ENCODE results near the gene DYNLT1. TPM values are rescaled to one million over a fixed set of nuclear protein-coding genes. Genes with fewer than 3 reads are reported as not detected.

The DYNLT1 gene
- total RNA-seq, 1 experiment from 2014 or later = 105 TPM

DNA sequence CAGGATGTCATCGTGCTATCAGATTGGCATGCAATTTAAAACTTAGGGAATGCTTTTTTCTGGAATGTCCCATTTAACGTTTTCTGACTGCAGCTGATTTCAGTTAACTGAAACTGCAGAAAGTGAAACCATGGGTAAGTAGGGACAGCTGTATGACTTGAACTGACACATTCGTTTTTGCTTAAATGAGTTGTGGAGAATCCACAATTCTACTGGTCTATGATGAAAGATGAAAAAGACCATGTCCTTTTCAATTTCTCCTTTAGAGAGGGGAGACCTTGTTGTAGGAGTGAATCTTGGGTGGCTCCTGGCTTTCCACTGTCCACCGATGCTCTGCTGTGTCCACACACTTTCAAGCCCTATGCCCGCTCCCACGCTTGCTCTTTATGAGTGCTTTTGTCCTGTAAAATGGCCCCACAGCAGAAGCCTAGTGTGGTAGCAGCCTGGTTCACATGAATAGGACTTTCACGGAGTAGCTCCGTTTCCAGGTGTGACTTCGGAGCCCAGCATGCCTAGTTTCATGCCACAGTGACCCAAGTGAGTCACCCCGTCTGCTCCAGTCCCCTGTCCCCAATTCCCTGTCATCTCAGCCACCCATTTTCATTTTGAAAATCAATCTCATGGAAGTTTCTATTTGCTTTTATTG, 21.9 kb downstream of the DYNLT1 start:
- peaks cover 5% of the 10 kb centered on the region in 2 experiments for H3K4me1 Mint-ChIP-seq
- Histone ChIP-seq H2BK20ac (ENCODE audit: low read depth, low read length, poor library complexity, severe bottlenecking) (no peak overlapping the region), H3K9ac (ENCODE audit: extremely low read depth, insufficient read length, low read length) (no peak overlapping the region), H3T11ph (ENCODE audit: low read length) (no peak overlapping the region), H2BK120ac (ENCODE audit: low read depth, low read length, poor library complexity, severe bottlenecking) (no peak overlapping the region), H2BK12ac (ENCODE audit: insufficient read length, low read depth, low read length) (no peak overlapping the region), H3K56ac (ENCODE audit: insufficient read length, low read depth, low read length) (no peak overlapping the region), H2AFZ (ENCODE audit: low read length) (no peak overlapping the region), H3K23me2 (ENCODE audit: insufficient read length, low read depth, low read length, poor library complexity, severe bottlenecking) (no peaks in the 10 kb centered on the region), H2BK15ac (ENCODE audit: low read depth, low read length) (no peak overlapping the region), H2BK5ac (ENCODE audit: insufficient read length, low read length) (no peak overlapping the region), H4K8ac (replicated peaks; ENCODE audit: insufficient read length, low read depth, low read length) (no peak overlapping the region), H3K79me2 (ENCODE audit: insufficient read depth, low read length) (no peaks in the 10 kb centered on the region), H3K4ac (ENCODE audit: low read depth, low read length) (no peak overlapping the region), H3K27ac (ENCODE audit: insufficient read length, low read depth, low read length) (no peak overlapping the region), H3K27me3 (ENCODE audit: insufficient read depth, low read length) (no peaks in the 10 kb centered on the region), H4K91ac (ENCODE audit: insufficient read length, low read depth, low read length) (no peak overlapping the region), H3K14ac (ENCODE audit: insufficient read depth, low read length) (no peak overlapping the region; the same call in 1 of the 2 replicates), H2AK5ac (ENCODE audit: insufficient read length, low read length) (no peak overlapping the region), H3K4me1 (ENCODE audit: insufficient read depth, low read length) (no peaks in the 10 kb centered on the region), H3K18ac (ENCODE audit: insufficient read length, low read depth, low read length) (no peak overlapping the region), H4K20me1 (ENCODE audit: control insufficient read depth, insufficient read depth, insufficient read length) (no peaks in the 10 kb centered on the region), H3K9me3 (ENCODE audit: control insufficient read depth, low read depth, low read length) (no peaks in the 10 kb centered on the region), H4K5ac (ENCODE audit: insufficient read length, low read depth, low read length) (no peak overlapping the region), H3K4me2 (ENCODE audit: insufficient read depth, insufficient read length, low read length) (no peak overlapping the region), H3K79me1 (ENCODE audit: insufficient read depth, low read depth, low read length, poor library complexity, severe bottlenecking) (no peaks in the 10 kb centered on the region), H3K23ac (ENCODE audit: insufficient read length, low read depth, low read length) (no peak overlapping the region)
- peaks cover 21 to 73% (median 62%) of the 10 kb centered on the region in 3 experiments; a peak in 6 of 7 replicates for H3K36me3 Mint-ChIP-seq (ENCODE audit: insufficient read depth in 1 of 3, low read depth in 3 of 3)
- no peak for DNase-seq
- peak overlapping the region in 1 of 3 experiments; percentile 52; a peak in 2 of 7 replicates for H3K27ac Mint-ChIP-seq
- no peak for TF ChIP-seq CTCF (conservative IDR thresholded peaks at IDR 0.05)
- H3K4me3 Mint-ChIP-seq = no peak overlapping the region
- H3K9me3 Mint-ChIP-seq = no peaks in the 10 kb centered on the region
- no peaks in the 10 kb centered on the region for H3K27me3 Mint-ChIP-seq (ENCODE audit: low read depth)
- WGBS (ENCODE audit: extremely low coverage, insufficient read length, low lambda C conversion rate) = no CpG with 5 or more reads among the region's 10 CpGs
